GM23338 (cell line): ENCODE data around the gene BPTF. TPM values are rescaled to one million over a fixed set of nuclear protein-coding genes. Genes with fewer than 3 reads are reported as not detected.

Source experiments
- ATAC-seq: fragments of 200-7000 bp; cut with Tn5 transposase; 3 replicates; pipeline ENCODE4 v1.9.1; 2020
- DNase-seq: peaks from one replicate; pipeline ENCODE4 v3.0.0-alpha.2; 2015; ENCODE audit warnings: low spot score
- H2AFZ ChIP-seq: fragments of 200-600 bp; sonication (generic); 2 replicates; pipeline ENCODE4 v1.8.0; 2016; ENCODE audit warnings: antibody characterized with exemption, mild to moderate bottlenecking, moderate library complexity
- H3F3A ChIP-seq: fragments of 200-600 bp; sonication (generic); replicated peaks from 2 replicates; pipeline ENCODE4 v1.8.0; 2017; ENCODE audit warnings: antibody characterized with exemption, mixed run types, low read depth
- H3K27ac ChIP-seq: fragments of 200-600 bp; sonication (generic); 2 replicates; pipeline ENCODE4 v1.6.1; 2016; ENCODE audit warnings: low read depth
- H3K27me3 ChIP-seq: fragments of 200-600 bp; sonication (generic); 2 replicates; pipeline ENCODE4 v1.8.0; 2016; ENCODE audit warnings: mild to moderate bottlenecking, mixed run types, moderate library complexity; ENCODE audit not compliant: insufficient read depth
- H3K36me3 ChIP-seq: fragments of 200-600 bp; sonication (generic); 2 replicates; pipeline ENCODE4 v1.8.0; 2016; ENCODE audit warnings: mild to moderate bottlenecking; ENCODE audit not compliant: insufficient read depth
- H3K4me1 ChIP-seq: fragments of 200-600 bp; sonication (generic); 2 replicates; pipeline ENCODE4 v1.8.0; 2016; ENCODE audit warnings: mild to moderate bottlenecking, moderate library complexity; ENCODE audit not compliant: insufficient read depth
- H3K4me2 ChIP-seq: fragments of 200-600 bp; sonication (generic); 2 replicates; pipeline ENCODE4 v1.7.1; 2017; ENCODE audit warnings: mixed run types
- H3K4me3 ChIP-seq: fragments of 200-600 bp; sonication (generic); 2 replicates; pipeline ENCODE4 v1.6.1; 2016; ENCODE audit warnings: mixed run types
- H3K79me2 ChIP-seq: fragments of 200-600 bp; sonication (generic); replicated peaks from 2 replicates; pipeline ENCODE4 v1.8.0; 2017; ENCODE audit warnings: mild to moderate bottlenecking; ENCODE audit not compliant: insufficient read depth
- H3K9me2 ChIP-seq: fragments of 200-600 bp; sonication (generic); 2 replicates; pipeline ENCODE4 v1.8.0; 2017; ENCODE audit not compliant: insufficient read depth
- H4K20me1 ChIP-seq: fragments of 200-600 bp; sonication (generic); replicated peaks from 2 replicates; pipeline ENCODE4 v1.8.0; 2017; ENCODE audit warnings: mild to moderate bottlenecking; ENCODE audit not compliant: insufficient read depth
- H3K27ac Mint-ChIP-seq: 2 replicates; pipeline ENCODE4 v1.8.0; 2020; ENCODE audit warnings: inconsistent platforms, mild to moderate bottlenecking, moderate library complexity, mixed read lengths
- H3K27me3 Mint-ChIP-seq: 3 replicates; pipeline ENCODE4 v1.8.0; 2022; ENCODE audit warnings: low read depth, mild to moderate bottlenecking, moderate library complexity, mixed read lengths, inconsistent platforms; ENCODE audit not compliant: insufficient read depth, poor library complexity
- H3K36me3 Mint-ChIP-seq: 3 replicates; pipeline ENCODE4 v1.8.0; 2021; ENCODE audit warnings: low read depth, mild to moderate bottlenecking, inconsistent platforms, moderate library complexity, mixed read lengths
- H3K4me1 Mint-ChIP-seq: 3 replicates; pipeline ENCODE4 v1.8.0; 2020; ENCODE audit warnings: mild to moderate bottlenecking, inconsistent platforms, mixed read lengths
- H3K4me3 Mint-ChIP-seq: 3 replicates; pipeline ENCODE4 v1.8.0; 2021; ENCODE audit warnings: moderate library complexity, mild to moderate bottlenecking, inconsistent platforms, mixed read lengths
- H3K9me3 Mint-ChIP-seq: 3 replicates; pipeline ENCODE4 v1.8.0; 2020; ENCODE audit warnings: moderate library complexity, mild to moderate bottlenecking, inconsistent platforms, mixed read lengths
- CREB1 ChIP-seq: fragments of 250-450 bp; sonication (Bioruptor Pico); IDR thresholded peaks from 2 replicates; pipeline ENCODE4 v1.5.0; 2020; ENCODE audit warnings: low read depth, mild to moderate bottlenecking, moderate library complexity
- EZH2 ChIP-seq: fragments of 200-600 bp; sonication (generic); IDR thresholded peaks from one replicate; pipeline ENCODE4 v1.8.0; 2017; ENCODE audit warnings: antibody characterized with exemption, mild to moderate bottlenecking, low read depth; ENCODE audit not compliant: unreplicated experiment
- EZH2phosphoT487 ChIP-seq: fragments of 200-600 bp; sonication (generic); IDR thresholded peaks from one replicate; pipeline ENCODE4 v1.8.1; 2018; ENCODE audit warnings: antibody characterized with exemption; ENCODE audit not compliant: unreplicated experiment
- JUNB ChIP-seq: IDR thresholded peaks from one replicate; pipeline ENCODE4 v1.6.1; 2016; ENCODE audit warnings: antibody characterized with exemption; ENCODE audit not compliant: unreplicated experiment
- NANOG ChIP-seq: IDR thresholded peaks from 2 replicates; pipeline ENCODE4 v1.6.1; 2016; ENCODE audit warnings: antibody characterized with exemption, borderline replicate concordance
- POLR2AphosphoS5 ChIP-seq: IDR thresholded peaks from 2 replicates; pipeline ENCODE4 v1.6.1; 2016; ENCODE audit warnings: antibody characterized with exemption, low read depth
- STAT1 ChIP-seq: IDR thresholded peaks from one replicate; pipeline ENCODE4 v1.6.1; 2016; ENCODE audit warnings: antibody characterized with exemption; ENCODE audit not compliant: unreplicated experiment
- ZNF114 ChIP-seq: fragments of 250-450 bp; sonication (Bioruptor Pico); IDR thresholded peaks from 2 replicates; pipeline ENCODE4 v1.5.0; 2020; ENCODE audit warnings: mild to moderate bottlenecking, moderate library complexity
- ZNF331 ChIP-seq: fragments of 250-450 bp; sonication (Bioruptor Pico); IDR thresholded peaks from 2 replicates; pipeline ENCODE4 v1.5.0; 2020; ENCODE audit warnings: low read depth, mild to moderate bottlenecking, moderate library complexity
- polyA plus RNA-seq: library from polyadenylated mRNA; unstranded; fragments of >200 nt; fragmentation: Nextera tagmentation; extraction: Ambion mirVana; gene quantifications from 2 replicates; pipeline ENCODE4 v1.2.1, GENCODE V29; 2016
- total RNA-seq: library from RNA; depleted of rRNA; stranded (reverse); fragments of >200 nt; shearing (Covaris generic); gene quantifications from 2 replicates; pipeline ENCODE4 v1.2.3, GENCODE V29; 2014
- TF ChIP-seq, protein P1 (sequence below): IDR thresholded peaks from 2 replicates; pipeline ENCODE4 v1.6.1; 2016; ENCODE audit warnings: antibody characterized with exemption
- TF ChIP-seq, protein P2 (sequence below), 2 experiments: fragments of 200-600 bp in 1 of 2; sonication (generic) in 1 of 2; conservative IDR thresholded peaks; 2 replicates each; pipeline versions ENCODE4 v1.5.1 to v1.6.1; 2016 to 2017; ENCODE audit warnings: antibody characterized with exemption in 2 of 2, low read depth in 2 of 2, mild to moderate bottlenecking in 2 of 2, moderate library complexity in 1 of 2
- TF ChIP-seq, protein P3 (sequence below): IDR thresholded peaks from one replicate; pipeline ENCODE4 v1.6.1; 2018; ENCODE audit warnings: antibody characterized with exemption; ENCODE audit not compliant: unreplicated experiment

BPTF gene
- total and polyA plus RNA-seq, 2 experiments from 2014 or later, result 161 to 179 TPM

DNA sequence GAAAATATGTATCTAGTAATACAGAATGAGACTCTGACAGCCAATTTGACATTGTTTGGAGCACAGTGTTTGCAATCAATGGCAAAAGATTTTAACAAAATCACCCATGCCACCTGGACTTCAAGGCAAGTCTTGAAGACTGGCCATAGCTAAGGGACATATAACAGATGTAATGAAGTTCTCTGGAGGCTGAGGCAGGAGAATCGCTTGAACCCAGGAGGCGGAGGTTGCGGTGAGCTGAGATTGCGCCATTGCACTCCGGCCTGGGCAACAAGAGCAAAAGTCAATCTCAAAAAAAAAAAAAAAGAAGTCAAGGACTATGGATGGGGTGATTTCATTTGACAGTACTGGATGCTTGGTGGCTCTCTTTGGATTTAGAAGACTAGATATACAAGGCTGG lies 5.6 kb upstream of the BPTF start (continued):
- TF ChIP-seq, protein P1, sequence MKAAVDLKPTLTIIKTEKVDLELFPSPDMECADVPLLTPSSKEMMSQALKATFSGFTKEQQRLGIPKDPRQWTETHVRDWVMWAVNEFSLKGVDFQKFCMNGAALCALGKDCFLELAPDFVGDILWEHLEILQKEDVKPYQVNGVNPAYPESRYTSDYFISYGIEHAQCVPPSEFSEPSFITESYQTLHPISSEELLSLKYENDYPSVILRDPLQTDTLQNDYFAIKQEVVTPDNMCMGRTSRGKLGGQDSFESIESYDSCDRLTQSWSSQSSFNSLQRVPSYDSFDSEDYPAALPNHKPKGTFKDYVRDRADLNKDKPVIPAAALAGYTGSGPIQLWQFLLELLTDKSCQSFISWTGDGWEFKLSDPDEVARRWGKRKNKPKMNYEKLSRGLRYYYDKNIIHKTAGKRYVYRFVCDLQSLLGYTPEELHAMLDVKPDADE, result no peak
- no peak for TF ChIP-seq EZH2
- TF ChIP-seq POLR2AphosphoS5, result no peak
- TF ChIP-seq JUNB, result no peak
- no peak for TF ChIP-seq CREB1 (CRISPR knock-in tag)
- no peak for TF ChIP-seq STAT1

DNA sequence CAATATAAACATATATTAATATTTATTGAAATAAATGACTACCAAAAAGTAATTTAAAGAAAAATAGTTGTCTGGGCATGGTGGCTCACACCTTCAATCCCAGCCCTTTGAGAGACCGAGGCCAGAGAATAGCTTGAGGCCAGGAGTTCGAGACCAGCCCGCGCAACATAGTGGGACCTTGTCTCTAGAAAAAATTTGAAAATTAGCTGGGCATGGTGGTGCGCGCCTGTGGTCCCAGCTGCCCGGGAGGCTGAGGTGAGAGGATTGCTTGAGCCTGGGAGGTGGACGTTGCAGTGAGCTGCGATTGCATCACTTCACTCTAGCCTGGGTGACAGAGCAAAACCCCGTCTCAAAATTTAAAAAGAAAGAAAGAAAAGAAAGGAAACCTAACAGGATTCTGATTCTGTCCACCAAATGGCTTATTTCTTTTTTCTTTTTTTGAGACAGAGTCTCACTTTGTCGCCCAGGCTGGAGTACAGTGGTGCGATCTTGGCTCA lies 3.4 kb upstream of the BPTF start:
- TF ChIP-seq, protein P2, sequence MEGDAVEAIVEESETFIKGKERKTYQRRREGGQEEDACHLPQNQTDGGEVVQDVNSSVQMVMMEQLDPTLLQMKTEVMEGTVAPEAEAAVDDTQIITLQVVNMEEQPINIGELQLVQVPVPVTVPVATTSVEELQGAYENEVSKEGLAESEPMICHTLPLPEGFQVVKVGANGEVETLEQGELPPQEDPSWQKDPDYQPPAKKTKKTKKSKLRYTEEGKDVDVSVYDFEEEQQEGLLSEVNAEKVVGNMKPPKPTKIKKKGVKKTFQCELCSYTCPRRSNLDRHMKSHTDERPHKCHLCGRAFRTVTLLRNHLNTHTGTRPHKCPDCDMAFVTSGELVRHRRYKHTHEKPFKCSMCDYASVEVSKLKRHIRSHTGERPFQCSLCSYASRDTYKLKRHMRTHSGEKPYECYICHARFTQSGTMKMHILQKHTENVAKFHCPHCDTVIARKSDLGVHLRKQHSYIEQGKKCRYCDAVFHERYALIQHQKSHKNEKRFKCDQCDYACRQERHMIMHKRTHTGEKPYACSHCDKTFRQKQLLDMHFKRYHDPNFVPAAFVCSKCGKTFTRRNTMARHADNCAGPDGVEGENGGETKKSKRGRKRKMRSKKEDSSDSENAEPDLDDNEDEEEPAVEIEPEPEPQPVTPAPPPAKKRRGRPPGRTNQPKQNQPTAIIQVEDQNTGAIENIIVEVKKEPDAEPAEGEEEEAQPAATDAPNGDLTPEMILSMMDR (conservative IDR thresholded peaks at IDR 0.05; ENCODE audit: low read depth in 2 of 2), result no peak
- no peak for TF ChIP-seq EZH2phosphoT487
- TF ChIP-seq POLR2AphosphoS5, result no peak
- TF ChIP-seq STAT1, result no peak
- no peak for TF ChIP-seq ZNF114 (CRISPR knock-in tag)
- no peak for TF ChIP-seq EZH2
- no peak for TF ChIP-seq CREB1 (CRISPR knock-in tag)
- TF ChIP-seq, protein P1, result no peak
- TF ChIP-seq JUNB, result no peak
- no peak for TF ChIP-seq NANOG
- TF ChIP-seq, protein P3, sequence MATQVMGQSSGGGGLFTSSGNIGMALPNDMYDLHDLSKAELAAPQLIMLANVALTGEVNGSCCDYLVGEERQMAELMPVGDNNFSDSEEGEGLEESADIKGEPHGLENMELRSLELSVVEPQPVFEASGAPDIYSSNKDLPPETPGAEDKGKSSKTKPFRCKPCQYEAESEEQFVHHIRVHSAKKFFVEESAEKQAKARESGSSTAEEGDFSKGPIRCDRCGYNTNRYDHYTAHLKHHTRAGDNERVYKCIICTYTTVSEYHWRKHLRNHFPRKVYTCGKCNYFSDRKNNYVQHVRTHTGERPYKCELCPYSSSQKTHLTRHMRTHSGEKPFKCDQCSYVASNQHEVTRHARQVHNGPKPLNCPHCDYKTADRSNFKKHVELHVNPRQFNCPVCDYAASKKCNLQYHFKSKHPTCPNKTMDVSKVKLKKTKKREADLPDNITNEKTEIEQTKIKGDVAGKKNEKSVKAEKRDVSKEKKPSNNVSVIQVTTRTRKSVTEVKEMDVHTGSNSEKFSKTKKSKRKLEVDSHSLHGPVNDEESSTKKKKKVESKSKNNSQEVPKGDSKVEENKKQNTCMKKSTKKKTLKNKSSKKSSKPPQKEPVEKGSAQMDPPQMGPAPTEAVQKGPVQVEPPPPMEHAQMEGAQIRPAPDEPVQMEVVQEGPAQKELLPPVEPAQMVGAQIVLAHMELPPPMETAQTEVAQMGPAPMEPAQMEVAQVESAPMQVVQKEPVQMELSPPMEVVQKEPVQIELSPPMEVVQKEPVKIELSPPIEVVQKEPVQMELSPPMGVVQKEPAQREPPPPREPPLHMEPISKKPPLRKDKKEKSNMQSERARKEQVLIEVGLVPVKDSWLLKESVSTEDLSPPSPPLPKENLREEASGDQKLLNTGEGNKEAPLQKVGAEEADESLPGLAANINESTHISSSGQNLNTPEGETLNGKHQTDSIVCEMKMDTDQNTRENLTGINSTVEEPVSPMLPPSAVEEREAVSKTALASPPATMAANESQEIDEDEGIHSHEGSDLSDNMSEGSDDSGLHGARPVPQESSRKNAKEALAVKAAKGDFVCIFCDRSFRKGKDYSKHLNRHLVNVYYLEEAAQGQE, result no peak
- TF ChIP-seq ZNF331 (CRISPR knock-in tag), result no peak
- Histone ChIP-seq H3K27me3 (no peaks in the 10 kb centered on the region), H3F3A (0 out of 2 replicates have a peak, but pooled peaks cover 12% of the 10 kb centered on the region), H3K36me3 (no peaks in the 10 kb centered on the region), H3K4me3 (no peak overlapping the region), H3K79me2 (peaks cover 9% of the 10 kb centered on the region), H2AFZ (no peak overlapping the region), H3K9me2 (no peaks in the 10 kb centered on the region), H3K4me2 (no peak overlapping the region), H3K27ac (no peak overlapping the region), H3K4me1 (0 out of 2 replicates have a peak, but pooled peaks cover 3% of the 10 kb centered on the region), H4K20me1 (no peaks in the 10 kb centered on the region)
- no peak overlapping the region for H3K27ac Mint-ChIP-seq
- ATAC-seq (no peak), DNase-seq (no peak)
- H3K36me3 Mint-ChIP-seq, result peaks cover 10% of the 10 kb centered on the region
- H3K4me3 Mint-ChIP-seq, result no peak overlapping the region
- no peaks in the 10 kb centered on the region for H3K9me3 Mint-ChIP-seq
- peaks cover 13% of the 10 kb centered on the region for H3K27me3 Mint-ChIP-seq
- H3K4me1 Mint-ChIP-seq, result no peaks in the 10 kb centered on the region; the same call in 2 of the 3 replicates
